A549 treated with AZD2906 at 1 μM for 4 hours (cell line): ENCODE data around the gene FAM236B. TPM values are rescaled to one million over a fixed set of nuclear protein-coding genes. Genes with fewer than 3 reads are reported as not detected.

ENCODE experiments used
- total RNA-seq: library from RNA; stranded (reverse); fragments of 200-300 nt; extraction: Qiagen RNA extraction; gene quantifications from 5 replicates; pipeline ENCODE4 v1.2.3, GENCODE V29; 2022

FAM236B gene
- not detected in 5 replicates for total RNA-seq

GRCh38 chrX:72782560-72782959 is at the start of gene FAM236B:
Gene FAM236B (minus strand): TSS chrX:72782660. CDS start chrX:72782560, 100 bp downstream.

GRCh38 chrX:72808110-72808509 is 25.6 kb upstream of the FAM236B start, which contains the start of gene FAM236D:
Gene FAM236D (minus strand): TSS chrX:72808210. CDS start chrX:72808110, 100 bp downstream.

GRCh38 chrX:72776653-72777466 is 5.6 kb downstream of the FAM236B start, which contains the start of gene DMRTC1B:
Gene DMRTC1B (plus strand): TSS chrX:72776890. CDS start chrX:72845136, 68,246 bp downstream.

Other genes starting within 250 kb of the FAM236B start
- gene HDAC8, start 209.8 kb downstream of the FAM236B start, total RNA-seq, result 23.1 to 25.7 TPM (median 24.4 TPM) in 5 replicates
- 25.5 to 32.0 TPM (median 28.9 TPM) in 5 replicates for gene PHKA1, start 68.4 kb downstream of the FAM236B start, total RNA-seq
- gene DMRTC1B, start 5.8 kb downstream of the FAM236B start, total RNA-seq, result 0.17 TPM in 1 of 5 replicates, not detected in the others
- not detected in 5 replicates for gene FAM236D, start 25.6 kb upstream of the FAM236B start, total RNA-seq
- gene FAM236C, start 130.0 kb upstream of the FAM236B start, total RNA-seq, result not detected in 5 replicates
- gene FAM236A, start 155.5 kb upstream of the FAM236B start, total RNA-seq, result not detected in 5 replicates
- gene DMRTC1, start 161.2 kb upstream of the FAM236B start, total RNA-seq, result not detected in 5 replicates
- gene PABPC1L2B, start 220.3 kb upstream of the FAM236B start, total RNA-seq, result 0.03 TPM in 1 of 5 replicates, not detected in the others